Pons (tissue), 1 donor: ENCODE results near the gene PHGDH.
A peak's percentile ranks its signal among the peaks of the same experiment; 100 is the strongest.

Experiments used
- DNase-seq: peaks from one replicate; pipeline ENCODE4 v3.0.0-alpha.2; 2016; ENCODE audit warnings: low spot score

The PHGDH gene

GRCh38 chr1:119732465-119733168, 20.9 kb downstream of the PHGDH start:
- DNase-seq: peak; percentile 95

GRCh38 chr1:119733754-119734153, 22.0 kb downstream of the PHGDH start:
- no peak for DNase-seq

- peak; percentile 69 for DNase-seq
These were observed 23.5 kb downstream of the PHGDH start for GRCh38 chr1:119735217-119735616.

- DNase-seq: no peak
These were observed 24.9 kb downstream of the PHGDH start for GRCh38 chr1:119736649-119737039.

- DNase-seq: peak; percentile 88
These were observed 25.4 kb downstream of the PHGDH start for GRCh38 chr1:119737040-119737682.

- no peak for DNase-seq
These were observed 26.5 kb downstream of the PHGDH start for GRCh38 chr1:119738100-119738720.

- no peak for DNase-seq
These were observed 27.4 kb downstream of the PHGDH start for GRCh38 chr1:119739150-119739549.

- DNase-seq: no peak
These were observed 28.5 kb downstream of the PHGDH start for GRCh38 chr1:119740261-119740660.

GRCh38 chr1:119740896-119741780, 29.4 kb downstream of the PHGDH start:
- DNase-seq: no peak

GRCh38 chr1:119742202-119742601, 30.5 kb downstream of the PHGDH start:
- no peak for DNase-seq

GRCh38 chr1:119742677-119743076, 30.9 kb downstream of the PHGDH start:
- no peak for DNase-seq

GRCh38 chr1:119743308-119743707, 31.6 kb downstream of the PHGDH start:
- no peak for DNase-seq

- DNase-seq: peak; percentile 89
These were observed 32.3 kb downstream of the PHGDH start for GRCh38 chr1:119743776-119744597.

- no peak for DNase-seq
These were observed 32.8 kb downstream of the PHGDH start for GRCh38 chr1:119744598-119744942.

GRCh38 chr1:119745034-119745433, 33.3 kb downstream of the PHGDH start:
- DNase-seq: no peak

- DNase-seq: no peak
These were observed 35.7 kb downstream of the PHGDH start for GRCh38 chr1:119747451-119747850.

- DNase-seq: no peak
These were observed 36.3 kb downstream of the PHGDH start for GRCh38 chr1:119748040-119748439.

- no peak for DNase-seq
These were observed 40.9 kb downstream of the PHGDH start for GRCh38 chr1:119752592-119752991.

GRCh38 chr1:119758584-119758983, 46.9 kb downstream of the PHGDH start:
- no peak for DNase-seq

GRCh38 chr1:119762409-119762808, 50.7 kb downstream of the PHGDH start:
- DNase-seq: no peak

- DNase-seq: no peak
These were observed 51.2 kb downstream of the PHGDH start for GRCh38 chr1:119762953-119763352.

- no peak for DNase-seq
These were observed 52.5 kb downstream of the PHGDH start for GRCh38 chr1:119764220-119764619.
